Uterus (tissue), 2 donors: ENCODE results near the gene CIAO3.

Experiments used
- POLR2A ChIP-seq, 2 donors: fragments of 450-650 bp; IDR thresholded peaks; one replicate each; pipeline ENCODE4 v1.6.1; 2016; ENCODE audit warnings: antibody characterized with exemption in 2 of 2, mild to moderate bottlenecking in 1 of 2, moderate library complexity in 1 of 2
- TF ChIP-seq, protein P1 (sequence below), 4 experiments: fragments of 200-600 bp in 2 of 4; fragments of 450-650 bp in 2 of 4; sonication (generic) in 2 of 4; IDR thresholded peaks; one replicate each; pipeline ENCODE4 v1.5.1; 2016 to 2019; ENCODE audit warnings: antibody characterized with exemption in 4 of 4, mild to moderate bottlenecking in 2 of 4, moderate library complexity in 1 of 4

DNA sequence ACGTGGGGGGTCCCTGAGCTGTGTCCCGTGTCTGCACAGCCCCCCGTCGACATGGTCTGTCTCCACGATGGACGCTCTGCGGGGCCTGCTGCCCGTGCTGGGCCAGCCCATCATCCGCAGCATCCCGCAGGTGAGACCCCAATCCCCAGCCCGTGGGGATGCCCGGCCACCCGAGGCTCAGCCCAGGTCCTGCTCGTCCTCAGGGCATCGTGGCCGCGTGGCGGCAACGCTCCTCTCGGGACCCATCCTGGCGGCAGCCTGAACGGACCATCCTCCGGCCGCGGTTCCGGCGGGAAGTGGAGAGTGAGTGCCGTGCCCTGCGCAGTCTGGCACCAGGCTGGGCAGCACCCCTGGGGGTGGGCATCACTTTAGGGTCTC, 24.7 kb upstream of the CIAO3 start:
- TF ChIP-seq POLR2A (IDR thresholded peaks at IDR 0.05): no peak
- TF ChIP-seq, protein P1, sequence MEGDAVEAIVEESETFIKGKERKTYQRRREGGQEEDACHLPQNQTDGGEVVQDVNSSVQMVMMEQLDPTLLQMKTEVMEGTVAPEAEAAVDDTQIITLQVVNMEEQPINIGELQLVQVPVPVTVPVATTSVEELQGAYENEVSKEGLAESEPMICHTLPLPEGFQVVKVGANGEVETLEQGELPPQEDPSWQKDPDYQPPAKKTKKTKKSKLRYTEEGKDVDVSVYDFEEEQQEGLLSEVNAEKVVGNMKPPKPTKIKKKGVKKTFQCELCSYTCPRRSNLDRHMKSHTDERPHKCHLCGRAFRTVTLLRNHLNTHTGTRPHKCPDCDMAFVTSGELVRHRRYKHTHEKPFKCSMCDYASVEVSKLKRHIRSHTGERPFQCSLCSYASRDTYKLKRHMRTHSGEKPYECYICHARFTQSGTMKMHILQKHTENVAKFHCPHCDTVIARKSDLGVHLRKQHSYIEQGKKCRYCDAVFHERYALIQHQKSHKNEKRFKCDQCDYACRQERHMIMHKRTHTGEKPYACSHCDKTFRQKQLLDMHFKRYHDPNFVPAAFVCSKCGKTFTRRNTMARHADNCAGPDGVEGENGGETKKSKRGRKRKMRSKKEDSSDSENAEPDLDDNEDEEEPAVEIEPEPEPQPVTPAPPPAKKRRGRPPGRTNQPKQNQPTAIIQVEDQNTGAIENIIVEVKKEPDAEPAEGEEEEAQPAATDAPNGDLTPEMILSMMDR (IDR thresholded peaks at IDR 0.05): no peak
